NAMALWA (cell line): ENCODE measurements around the gene ARMC8.

Source experiments
- DNase-seq: peaks from one replicate; pipeline ENCODE4 v3.0.0-alpha.2; 2015; ENCODE audit warnings: low spot score

Gene ARMC8

GRCh38 chr3:138310494-138310893 is 123.4 kb downstream of the ARMC8 start:
- DNase-seq = no peak

DNA sequence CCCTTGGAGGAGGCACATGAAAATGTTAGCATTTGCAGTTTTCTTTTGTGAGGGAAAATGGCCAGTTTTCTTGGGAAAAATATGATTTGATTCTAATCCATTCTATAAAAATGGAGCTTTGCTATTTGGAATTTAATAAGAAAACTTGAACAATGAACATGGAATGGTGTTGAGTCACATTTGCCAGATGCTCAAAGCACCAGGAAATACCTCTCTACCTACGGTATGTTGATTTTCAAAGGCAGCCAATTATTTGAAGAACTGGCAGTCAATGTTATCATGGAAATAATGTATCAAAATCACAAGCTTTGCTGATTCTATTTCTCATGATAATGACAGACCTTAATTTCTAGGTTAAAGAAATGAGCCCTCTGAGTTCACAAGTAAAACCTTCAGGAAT is 127.7 kb downstream of the ARMC8 start:
- no peak for DNase-seq

- no peak for DNase-seq
These were observed 130.6 kb downstream of the ARMC8 start for GRCh38 chr3:138317687-138318086.

- no peak for DNase-seq
These were observed 136.9 kb downstream of the ARMC8 start for GRCh38 chr3:138323971-138324370.

GRCh38 chr3:138325990-138326389 is 138.9 kb downstream of the ARMC8 start:
- DNase-seq = no peak

DNA sequence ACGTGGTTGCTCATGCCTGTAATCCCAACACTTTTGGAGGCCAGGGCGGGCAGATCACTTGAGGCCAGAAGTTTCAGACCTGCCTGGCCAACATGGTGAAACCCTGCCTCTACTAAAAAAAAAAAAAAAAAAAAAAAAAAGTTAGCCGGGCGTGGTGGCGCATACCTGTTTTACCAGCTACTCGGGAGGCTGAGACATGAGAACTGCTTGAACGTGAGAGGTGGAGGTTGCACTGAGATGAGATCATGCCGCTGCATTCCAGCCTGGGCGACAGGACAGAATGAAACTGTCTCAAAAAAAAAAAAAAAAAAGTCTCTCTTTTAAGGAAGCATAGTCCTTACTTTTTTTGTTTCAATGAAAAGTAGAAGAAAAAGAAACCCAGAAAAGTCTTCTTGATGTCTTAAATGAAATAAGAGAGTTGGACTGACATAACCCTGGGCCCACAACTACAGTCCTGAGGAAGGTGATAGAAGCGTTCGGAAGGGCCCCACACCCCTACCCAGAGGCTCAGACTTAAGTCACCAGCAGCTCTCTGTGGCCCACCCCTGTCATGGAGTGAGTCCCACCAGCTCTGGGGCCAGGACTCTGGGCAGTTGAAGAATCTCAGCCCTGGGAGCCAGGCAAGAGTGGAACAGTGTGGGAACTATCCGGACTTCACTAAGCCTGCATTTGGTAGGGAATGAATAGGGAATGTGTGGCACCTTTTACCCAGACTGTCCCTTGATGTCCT is 139.9 kb downstream of the ARMC8 start:
- no peak for DNase-seq

DNA sequence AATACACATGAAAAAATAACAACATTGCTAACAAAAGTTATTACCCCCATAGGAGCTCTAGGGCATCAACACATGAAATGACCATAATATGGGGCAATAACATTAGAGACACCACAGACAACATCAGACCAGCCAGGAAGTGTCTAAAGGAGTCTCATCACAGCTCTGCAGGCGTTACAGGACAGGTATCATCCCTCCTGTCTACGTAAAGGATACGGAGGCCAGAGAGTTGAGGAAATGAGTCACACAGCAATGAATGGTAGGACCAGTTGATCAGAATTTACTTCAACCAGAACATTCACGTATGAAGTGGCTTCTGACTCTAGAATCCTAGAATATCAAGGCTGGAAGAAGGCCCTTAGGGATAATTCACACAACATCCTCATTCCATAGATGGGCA is 140.7 kb downstream of the ARMC8 start:
- DNase-seq = no peak

GRCh38 chr3:138328341-138328740 is 141.2 kb downstream of the ARMC8 start:
- DNase-seq = peak; percentile 45

- DNase-seq = peak; percentile 90
These were observed 142.3 kb downstream of the ARMC8 start, which contains the start of gene NME9 for GRCh38 chr3:138329127-138329983. Gene NME9, minus strand, starts transcription at chr3:138329851. Its CDS starts 516 bp downstream, at chr3:138329335.

GRCh38 chr3:138329984-138330293 is 142.8 kb downstream of the ARMC8 start:
- no peak for DNase-seq

DNA sequence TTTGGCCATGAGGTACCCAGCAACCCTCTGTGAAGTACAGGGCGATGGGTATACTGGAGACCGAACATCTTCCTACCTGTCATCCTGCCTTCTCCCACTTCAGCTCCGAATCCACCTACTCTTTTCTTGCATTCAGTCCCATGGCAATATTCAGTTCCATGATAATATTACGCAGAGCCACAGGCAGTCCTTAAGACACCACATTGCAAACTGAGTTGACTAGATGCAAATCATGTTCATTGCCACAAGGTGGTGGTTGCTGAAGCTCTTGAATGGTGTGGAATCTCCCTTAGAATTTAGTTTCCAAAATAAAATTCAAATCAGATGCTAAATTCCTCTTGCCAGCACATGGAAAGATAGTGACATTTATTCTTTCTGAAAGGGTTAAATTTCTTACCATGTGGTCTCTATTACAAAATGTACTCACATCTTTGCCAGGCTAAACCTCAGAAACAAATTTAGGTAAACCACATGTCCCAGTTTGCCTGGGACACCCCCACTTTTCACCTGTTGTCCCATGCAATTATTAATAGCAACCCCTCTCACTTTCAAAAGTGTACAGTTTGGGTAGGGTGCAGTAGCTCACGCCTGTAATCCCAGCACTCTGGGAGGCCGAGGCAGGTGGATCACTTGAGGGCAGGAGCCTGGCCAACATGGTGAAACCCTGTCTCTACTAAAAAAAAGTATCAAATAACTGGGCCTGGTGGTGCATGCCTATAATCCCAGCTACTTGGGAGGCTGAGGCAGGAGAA is 144.2 kb downstream of the ARMC8 start:
- peak; percentile 41 for DNase-seq

GRCh38 chr3:138332472-138333073 is 145.5 kb downstream of the ARMC8 start:
- DNase-seq = peak; percentile 74

GRCh38 chr3:138334608-138335007 is 147.5 kb downstream of the ARMC8 start:
- no peak for DNase-seq

GRCh38 chr3:138336454-138336999 is 149.4 kb downstream of the ARMC8 start:
- no peak for DNase-seq

DNA sequence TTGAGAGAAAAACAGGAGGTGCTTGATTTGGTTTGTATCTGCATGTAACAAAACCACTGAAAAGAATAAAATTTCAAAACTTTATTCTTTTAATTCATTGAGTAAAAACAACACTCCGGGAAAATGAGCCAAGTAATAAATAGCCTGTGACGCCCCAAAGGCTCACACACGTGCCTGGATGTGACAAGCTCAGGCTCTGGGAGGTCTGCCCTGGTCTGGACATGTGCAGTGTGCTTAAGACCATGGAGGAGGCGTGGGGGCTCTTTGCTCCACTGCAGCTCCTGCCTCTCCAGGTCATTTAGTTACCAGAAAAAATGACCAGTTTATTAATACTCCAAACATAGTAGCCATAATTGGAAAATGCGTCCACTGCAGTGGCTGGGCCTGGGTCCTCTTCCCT is 151.1 kb downstream of the ARMC8 start:
- no peak for DNase-seq

DNA sequence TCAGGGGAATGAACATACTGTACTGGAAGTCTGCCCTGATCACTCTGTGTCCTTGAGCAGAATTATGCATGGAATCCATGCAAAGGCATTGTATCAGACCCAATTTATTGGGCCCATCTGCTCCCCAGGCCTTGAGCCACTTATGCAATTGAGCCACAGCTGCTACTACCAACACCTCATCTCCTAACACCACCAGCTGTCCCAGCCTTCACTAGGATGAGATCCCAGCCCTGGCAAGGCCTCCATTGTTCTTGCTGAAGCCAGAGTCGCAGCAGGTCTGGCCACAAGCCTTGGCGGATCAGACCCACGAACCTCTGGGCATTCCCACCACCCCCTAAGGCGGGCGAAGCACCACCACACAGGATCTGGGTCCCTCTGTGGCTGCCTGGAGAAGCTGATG is 151.7 kb downstream of the ARMC8 start:
- DNase-seq = no peak

DNA sequence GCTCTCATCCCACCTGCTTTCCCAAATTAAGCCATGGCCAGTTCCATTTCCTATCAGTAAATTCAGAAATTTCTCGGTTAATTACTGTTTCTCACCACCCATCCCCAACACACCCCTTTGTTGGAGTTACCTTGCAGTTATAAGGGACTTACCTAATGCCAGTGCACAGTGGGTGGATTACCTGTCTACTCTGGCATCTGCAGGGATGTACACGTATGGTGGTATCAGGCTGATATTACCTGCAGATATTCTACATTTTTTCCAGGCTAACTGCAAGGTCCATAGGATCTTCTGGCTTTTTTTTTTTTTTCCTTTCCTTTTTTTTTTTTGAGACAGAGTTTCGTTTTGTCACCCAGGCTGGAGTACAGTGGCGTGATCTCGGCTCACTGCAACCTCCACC is 153.4 kb downstream of the ARMC8 start:
- DNase-seq = no peak

DNA sequence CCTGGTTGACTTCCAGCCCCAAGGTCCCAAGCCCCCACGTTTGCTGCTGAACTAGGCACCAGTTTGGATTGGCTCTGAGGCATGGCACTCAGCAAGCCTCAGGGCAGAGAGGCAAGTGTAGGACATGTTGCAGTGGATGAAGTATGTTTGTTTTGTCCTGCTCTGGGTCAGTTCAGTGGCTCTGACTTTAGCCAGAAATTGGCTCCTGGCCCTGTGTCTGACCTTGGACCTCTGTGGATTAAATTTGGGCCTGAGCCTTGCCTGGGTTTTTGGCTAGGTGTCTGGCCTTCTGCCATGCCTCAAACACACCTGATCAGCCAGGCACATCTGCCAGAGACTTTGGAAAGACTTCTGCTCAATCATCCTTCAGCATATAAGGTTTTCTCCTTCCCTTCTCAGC is 157.7 kb downstream of the ARMC8 start:
- no peak for DNase-seq
